Measurements from ENCODE around the gene YEATS2.
A peak's percentile ranks its signal among the peaks of the same experiment; 100 is the strongest.
"Not testable (repeated sequence)": the region's sequence is repeated elsewhere in the genome, so short reads cannot be mapped to it uniquely, and the experiment has no call there.

The YEATS2 gene

DNA sequence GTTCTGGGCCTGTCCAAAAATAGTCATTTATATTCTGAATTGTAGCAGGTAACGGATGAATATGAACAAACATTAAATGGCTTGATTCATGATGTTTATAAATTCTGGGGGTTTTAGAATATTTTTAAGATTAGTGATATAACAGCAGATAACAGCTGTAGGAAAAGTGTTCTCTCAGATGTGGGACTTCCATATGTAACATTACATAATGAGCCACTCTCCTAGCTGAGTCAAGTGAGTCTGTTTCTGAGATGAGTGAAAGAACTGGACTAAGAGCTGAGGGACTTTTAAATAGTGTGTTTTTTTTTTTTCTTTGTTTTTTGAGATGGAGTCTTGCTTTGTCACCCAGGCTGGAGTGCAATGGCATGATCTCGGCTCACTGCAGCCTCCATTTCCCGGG is 13.9 kb downstream of the YEATS2 start:
- DNase-seq = no peak

DNA sequence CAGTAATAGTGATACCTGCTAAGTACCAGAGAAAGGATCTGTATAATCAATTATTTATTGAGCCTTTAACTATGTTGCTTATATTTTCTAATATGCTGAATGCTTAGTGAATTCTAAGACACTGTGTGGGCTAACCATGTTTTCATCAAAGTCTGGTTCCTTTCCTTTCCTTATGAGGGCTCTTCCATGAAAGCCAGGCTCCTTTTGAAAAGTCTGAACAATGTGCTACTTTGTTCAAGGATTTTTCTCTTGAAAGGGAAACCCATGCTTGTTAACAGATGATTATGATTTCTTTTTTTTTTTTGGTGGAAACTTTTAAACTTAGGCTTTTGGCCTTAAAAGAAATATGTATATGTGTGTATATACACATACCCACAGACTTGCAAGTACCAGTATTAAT is 17.0 kb downstream of the YEATS2 start:
- no peak for DNase-seq

DNA sequence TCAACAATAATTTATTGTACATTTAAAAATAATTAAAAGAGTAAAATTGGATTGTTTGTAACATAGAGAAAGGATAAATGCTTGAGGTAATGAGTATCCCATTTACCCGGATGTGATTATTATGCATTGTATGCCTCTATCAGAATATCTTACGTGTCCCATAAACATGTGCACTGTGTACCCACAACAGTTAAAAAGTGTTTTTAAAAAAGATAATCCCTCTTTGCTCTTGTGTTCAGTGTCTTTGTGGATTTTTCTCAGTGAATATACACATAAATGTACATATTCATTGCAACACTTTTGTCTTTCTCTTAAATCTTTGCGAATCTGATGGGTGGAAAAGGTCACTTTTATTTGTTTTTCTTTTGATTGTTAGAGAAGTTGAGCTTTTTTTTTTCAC is 20.4 kb downstream of the YEATS2 start:
- no peak for DNase-seq

DNA sequence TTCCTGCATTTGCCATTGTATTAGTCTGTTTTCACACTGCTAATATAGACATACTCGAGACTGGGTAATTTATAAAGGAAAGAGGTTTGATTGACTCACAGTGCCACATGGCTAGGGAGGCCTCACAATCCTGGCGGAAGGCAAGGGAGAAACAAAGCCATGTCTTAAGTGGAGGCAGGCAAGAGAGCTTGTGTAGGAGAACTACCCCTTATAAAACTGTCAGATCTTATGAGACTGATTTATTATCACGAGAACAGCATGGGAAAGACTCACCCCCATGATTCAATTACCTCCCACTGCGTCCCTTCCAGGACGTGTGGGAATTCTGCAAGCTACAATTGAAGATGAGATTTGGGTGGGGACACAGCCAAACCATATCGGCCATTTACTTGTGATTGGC is 27.8 kb downstream of the YEATS2 start:
- no peak for DNase-seq

DNA sequence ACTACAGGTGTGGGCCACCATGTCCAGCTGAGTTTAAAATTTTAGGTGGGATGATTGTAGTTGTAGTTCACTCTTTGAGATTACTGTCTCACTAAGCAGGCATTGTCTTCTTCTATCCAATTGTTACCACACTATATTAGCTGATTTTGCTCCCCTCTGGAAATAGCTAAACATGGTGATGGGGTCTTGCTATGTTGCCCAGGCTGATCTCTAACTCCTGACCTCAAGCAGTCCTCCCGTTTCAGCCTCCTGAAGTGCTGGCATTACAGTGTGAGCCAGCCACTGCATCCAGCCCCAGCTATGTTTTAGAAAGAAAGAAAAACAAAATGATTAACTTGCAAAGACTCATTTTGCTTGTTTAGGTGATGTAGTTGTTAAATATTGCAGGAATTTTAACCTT is 30.6 kb downstream of the YEATS2 start:
- no peak for DNase-seq

DNA sequence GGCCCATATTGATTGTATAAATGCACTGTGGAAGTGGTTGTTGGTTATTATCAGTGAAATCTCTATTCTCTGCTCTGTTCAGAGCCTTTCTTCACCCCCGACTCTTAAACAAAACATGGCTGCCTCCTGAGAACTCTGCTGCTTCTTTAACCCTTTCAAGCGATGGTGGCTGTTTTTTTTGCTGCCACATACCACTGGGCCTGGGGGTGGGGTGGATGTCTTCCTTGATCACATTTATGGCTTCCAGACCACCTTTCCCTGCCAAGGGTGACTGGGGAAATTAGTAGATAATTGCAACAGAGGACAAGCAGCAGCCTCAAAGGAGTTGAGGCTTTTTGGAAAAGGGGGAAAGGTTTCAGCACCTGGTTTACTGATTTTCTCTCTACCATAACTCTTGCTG is 32.8 kb downstream of the YEATS2 start:
- DNase-seq = no peak

DNA sequence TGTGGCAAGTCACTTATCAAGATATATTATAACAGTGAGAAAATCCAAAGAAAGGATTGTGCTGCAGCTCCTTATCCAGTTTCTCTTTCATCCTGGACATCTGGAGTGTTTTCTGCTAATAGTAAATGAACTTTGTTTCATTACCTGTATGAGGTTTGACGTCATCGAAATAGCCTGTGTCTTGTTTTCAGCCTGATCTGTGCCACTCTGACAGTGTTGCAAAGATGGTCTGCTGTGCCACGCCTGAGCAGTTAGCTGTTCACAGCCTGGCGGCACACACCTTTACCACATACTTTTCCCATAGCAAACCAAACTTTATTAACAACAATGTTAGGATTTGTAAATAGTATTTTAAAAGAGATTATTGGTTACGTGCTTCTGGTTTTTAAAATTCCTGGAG is 34.0 kb downstream of the YEATS2 start:
- no peak for DNase-seq

DNA sequence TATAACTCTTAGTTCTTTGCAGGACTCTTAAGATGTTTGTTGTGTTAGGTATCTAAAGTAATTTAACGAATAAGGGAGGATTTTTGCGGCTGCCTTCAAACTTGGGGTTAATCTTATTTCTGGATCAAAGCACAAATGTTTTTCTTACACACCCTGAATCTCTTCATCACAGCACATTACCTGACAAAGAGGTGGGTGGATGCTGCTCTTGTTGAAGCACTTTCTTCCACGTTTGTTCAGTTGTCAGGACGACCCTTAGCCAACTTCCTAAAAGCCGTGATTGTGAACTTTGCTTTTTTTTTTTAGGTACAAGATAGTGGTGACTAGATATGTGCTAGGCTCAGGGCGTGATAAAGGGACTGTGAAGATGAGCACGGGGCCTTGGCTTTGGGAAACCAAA is 36.0 kb downstream of the YEATS2 start:
- no peak for DNase-seq

DNA sequence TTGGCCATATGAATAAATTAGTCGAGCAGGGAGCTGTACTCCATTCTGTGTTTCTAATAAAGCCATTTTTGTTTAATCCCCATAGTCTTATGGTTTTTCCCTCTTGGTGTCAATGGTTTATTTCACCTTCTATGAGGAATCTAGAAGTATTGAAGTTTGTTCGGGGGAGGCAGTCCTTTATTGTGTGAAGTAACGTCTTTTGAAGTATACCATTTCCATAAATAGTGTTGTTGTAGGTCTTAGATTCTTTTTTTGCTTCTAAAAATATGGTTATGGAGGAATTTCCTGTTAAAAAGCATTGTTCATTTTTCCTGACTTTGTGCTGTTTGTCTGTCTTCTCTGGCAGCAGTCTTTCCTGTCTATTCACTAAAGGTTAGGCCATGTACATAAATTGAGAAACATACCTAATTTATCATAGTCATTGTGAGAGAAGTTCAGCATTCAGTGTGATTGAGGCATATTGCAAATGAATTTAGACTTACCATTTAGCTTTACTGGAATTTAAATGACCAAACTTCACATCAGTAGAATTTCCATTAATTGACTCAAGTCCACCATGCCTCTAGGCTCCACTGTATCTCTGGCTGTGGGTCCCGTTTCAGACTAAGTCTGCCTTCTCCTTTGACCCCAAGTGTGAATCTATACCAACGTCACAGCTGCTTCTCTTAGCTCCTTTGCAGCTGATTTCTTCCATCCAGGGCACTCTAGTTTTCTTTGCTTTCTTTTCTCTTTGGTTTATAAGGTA is 37.3 kb downstream of the YEATS2 start:
- DNase-seq = no peak

DNA sequence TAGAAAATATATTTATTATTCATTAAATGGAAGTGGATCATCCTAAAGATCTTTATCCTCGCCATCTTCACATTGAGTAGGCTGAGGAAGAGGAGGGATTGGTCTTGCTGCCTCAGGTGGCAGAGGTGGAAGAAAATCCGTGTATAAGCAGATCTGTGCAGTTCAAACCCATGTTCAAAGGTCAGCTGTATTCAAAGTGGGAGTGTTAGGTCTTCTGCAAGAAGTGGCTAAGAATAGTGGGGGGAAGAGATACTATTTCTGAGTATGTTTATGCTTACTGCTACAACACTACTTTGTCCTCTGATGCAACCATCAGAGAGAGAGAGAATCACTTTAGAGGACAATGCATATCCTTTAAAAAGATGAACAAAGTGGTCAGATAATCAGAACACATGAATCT is 39.5 kb downstream of the YEATS2 start:
- no peak for DNase-seq

DNA sequence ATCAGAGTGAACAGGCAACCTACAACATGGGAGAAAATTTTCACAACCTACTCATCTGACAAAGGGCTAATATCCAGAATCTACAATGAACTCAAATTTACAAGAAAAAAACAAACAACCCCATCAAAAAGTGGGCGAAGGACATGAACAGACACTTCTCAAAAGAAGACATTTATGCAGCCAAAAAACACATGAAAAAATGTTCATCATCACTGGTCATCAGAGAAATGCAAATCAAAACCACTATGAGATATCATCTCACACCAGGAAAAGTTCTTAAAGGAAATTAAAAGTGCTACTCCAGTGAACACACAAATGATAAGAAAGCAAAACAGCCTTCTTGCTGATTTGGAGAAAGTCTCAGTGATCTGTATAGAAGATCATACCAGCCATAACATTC is 42.6 kb downstream of the YEATS2 start:
- DNase-seq = not testable (repeated sequence)

DNA sequence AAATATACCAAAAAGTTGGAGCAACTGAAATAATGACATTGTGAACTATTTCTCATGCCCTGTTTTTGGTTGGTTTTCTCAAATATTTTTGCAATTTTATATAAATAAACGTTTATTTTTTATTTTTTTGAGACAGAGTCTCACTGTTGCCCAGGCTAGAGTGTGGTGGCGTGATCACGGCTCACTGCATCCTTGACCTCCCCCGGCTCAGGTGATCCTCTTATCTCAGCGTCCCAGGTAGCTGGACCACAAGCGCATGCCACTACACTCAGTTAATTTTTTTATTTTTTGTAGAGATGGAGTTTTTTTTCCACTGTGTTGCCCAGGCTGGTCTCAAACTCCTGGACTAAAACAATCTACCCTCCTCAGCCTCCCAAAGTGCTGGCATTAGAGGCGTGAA is 45.6 kb downstream of the YEATS2 start:
- no peak for DNase-seq

DNA sequence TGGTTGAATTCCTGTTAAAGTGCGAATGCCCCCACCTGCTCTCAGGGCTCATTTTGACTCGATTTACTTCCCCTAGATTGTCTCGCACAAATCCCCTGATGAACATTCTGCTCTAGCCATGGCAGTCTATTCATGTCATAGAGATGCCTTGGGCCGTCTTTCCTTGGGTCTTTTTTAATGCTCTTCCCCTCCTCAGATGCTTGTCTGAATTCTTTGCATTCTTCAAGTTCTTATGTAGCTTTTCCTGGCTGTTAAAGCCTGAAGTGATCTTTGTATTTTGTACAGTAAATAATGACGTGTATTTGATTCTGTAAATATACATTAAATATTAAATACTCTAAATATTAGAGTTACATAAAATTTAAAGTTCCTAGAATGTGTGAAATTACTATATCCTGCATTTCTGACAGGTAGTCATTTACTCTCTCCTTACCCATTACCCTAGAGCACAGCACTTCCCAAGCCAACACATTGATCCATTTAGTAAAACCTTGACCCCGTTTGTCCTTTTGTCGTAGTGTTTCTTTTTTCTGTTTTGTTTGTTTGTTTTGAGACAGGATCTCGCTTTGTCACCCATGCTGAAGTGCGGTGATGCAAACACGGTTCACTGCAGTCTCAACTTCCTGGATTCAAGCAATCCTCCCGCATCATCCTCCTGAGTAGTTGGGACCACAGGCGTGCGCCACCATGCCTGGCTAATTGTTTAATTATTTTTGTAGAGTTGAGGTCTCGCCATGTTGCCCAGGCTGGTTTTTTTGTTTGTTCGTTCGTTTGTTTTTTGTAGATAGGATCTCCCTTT is 47.9 kb downstream of the YEATS2 start:
- DNase-seq = no peak

DNA sequence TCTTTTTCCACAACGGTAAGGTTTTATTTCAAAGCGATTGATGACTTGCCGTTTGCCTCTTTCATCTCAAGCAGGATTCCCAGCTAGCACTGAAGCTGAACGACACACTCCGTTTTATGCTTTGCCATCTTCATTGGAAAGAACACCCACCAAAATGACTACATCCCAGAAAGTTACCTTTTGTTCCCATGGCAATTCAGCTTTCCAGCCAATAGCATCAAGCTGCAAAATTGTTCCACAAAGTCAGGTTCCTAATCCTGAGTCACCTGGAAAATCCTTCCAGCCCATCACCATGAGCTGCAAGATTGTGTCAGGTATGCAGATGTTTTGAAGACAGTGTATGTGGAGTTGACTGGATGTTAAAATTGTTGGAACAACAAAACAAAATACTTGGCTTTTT is 56.5 kb downstream of the YEATS2 start:
- no peak for DNase-seq

DNA sequence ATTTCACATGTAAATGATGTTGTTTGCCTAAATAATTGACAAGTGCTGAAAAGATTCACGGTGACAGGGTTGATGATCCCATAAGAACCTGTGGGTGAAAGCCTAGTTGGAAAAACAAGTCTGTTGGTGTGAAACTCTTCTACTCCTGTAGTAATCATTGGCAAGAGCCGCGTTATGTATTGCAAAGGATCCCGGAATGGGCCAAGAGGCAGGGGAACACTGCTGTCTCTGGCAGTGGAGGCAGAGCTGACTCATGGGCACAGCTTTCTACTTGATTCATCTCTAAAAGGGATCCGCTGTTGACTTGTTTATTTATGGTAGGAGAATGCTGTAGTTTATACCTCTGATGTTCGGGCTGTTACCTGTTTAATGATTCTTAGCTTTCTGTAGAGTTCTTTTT is 64.7 kb downstream of the YEATS2 start:
- no peak for DNase-seq

DNA sequence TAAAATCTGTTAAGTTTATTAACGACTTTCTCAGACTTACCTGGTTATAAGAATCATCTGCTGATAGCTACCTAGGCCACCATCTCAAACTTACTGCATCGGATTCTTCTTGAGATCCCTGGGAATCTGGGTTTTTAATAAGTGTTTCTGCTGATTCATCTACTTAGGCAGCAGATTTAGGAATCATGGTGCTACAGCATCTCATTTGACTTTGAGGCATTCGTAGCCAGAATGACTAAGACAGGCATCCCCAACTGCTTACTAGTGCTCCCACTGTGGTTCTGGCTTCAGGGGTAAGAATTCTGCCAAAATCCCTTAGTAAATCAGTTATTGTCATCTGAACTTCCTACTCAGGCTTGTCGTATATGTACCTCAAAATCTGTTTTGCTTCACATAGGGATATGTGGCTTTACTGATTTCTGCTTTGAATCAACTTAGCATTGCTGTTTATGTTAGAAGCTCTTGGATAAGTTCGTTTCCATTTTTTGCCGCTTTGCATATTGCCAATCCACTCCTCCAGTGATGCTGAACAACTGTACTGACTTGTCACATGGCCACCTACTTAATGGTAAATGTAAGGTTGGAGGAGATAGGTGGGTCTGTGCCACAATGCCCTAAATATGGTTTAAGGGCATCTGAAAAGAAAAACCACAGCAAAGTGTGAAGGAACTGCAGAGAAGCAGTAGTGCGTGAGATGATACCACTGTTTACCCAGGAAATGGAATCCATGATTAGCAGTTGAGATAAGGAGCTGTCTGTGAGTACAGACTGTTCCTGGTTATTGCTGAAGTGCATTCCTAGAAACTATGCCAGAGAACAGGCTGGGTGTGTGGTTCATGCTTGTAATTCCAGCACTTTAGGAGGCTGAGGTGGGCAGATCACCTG is 67.5 kb downstream of the YEATS2 start:
- DNase-seq = no peak

DNA sequence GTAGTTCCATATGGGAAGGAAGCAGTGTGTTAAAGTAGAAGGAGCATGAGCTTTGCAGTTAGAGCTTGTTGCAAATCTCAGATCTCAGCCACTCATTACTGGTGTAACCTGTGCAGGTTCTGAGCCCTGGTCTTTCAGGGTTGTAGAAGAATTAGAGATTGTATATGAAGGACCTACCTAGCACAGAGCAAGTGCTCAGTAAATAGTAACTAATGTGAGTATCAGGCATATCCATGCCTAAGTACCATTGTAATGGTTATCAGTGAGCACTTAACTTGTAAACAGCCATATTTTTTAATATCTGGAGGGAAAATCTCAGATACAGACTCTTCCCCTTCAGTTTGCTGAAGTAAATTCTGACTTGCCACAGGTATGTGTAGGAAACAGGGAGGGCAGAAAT is 68.5 kb downstream of the YEATS2 start:
- DNase-seq = no peak

DNA sequence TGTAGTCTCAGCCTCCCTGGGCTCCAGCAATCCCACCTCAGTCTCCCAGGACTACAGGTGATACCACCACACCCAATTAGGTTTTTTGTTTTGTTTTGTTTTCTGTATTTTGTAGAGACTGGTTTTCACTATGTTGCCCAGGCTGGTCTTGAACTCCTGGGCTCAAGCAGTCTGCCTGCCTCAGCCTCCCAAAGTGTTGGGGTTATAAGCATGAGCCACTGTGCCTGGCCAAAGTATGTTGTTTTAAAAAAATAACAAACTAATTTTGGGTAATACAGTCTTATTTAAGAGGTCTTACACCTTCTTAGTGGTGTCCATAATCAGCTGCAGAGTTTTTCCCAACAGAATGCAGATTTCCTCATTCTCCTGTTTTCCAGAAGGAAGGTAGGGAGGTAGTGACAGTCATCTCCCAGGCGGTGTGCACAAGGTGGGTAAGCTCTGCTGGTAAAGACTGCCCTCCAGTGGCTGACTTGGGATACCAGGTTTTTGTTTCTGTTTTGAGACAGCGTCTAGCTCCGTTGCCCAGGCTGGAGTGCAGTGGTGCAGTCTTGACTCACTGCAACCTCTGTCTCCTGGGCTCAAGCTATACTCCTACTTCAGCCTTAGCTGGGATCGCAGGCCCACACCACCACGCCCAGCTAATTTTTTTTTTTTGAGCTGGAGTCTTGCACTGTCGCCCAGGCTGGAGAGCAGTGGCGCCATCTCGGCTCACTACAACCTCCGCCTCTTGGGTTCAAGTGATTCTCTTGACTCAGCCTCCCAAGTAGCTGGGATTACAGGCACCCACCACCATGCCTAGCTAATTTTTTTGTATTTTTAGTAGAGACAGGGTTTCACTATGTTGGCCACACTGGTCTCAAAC is 69.4 kb downstream of the YEATS2 start:
- peak in 49 of 56 donors; percentile 5 to 85 (median 43) for DNase-seq

DNA sequence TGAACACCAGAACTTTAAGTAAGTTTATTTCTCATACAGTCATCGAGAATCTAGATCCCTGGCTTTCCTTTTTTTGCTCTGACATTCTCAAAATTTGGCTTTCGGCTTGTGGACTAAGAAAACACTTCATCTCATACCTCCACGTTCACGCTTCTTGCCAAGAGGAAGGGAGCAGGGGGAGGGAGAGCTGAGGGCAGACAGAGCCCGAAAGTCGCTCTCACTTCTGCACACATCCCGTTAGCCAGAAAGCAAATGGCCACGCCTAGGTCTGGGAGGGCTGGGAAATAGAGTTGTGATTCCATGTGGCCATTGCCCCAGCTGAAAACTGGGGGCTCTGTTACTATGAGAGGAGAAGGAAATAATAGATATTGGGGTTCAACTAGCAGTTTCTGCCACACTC is 70.5 kb downstream of the YEATS2 start:
- no peak for DNase-seq

DNA sequence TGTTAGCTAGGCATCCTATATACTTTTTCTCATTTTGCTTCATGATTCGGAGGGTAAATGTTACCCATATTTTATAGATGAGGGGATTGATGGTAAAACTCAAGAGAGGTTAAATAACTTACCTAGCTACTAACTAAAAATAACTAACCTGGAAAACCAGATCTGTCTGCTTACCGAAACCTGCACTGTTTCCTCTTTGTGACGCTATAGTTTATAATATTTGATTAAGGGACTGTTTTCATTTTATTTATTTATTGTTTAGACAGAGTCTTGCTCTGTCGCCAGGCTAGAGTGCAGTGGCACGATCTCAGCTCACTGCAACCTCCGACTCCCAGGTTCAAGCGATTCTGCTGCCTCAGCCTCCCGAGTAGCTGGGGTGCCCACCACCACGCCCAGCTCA is 71.9 kb downstream of the YEATS2 start:
- no peak for DNase-seq

DNA sequence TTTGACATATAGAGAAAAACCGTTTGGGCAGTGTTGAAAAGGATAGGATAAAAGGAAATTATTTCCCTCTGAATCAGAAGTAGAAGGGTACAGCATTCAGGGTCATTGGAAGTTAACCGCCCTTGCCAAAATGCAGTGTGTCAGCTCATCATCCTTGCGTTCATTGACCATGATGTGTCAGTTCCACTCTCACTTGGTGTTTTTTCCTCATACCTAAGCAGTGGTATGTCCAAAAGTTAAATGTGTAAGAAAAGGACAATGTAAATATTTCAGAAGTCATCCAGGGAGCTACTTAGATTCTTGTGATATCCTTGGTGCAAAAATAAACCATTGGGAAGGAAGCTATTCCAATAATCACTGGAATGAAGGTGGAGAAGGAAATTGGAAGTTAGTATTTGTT is 77.0 kb downstream of the YEATS2 start:
- DNase-seq = no peak
